ENCODE results near the gene SMG7.

The SMG7 gene

DNA sequence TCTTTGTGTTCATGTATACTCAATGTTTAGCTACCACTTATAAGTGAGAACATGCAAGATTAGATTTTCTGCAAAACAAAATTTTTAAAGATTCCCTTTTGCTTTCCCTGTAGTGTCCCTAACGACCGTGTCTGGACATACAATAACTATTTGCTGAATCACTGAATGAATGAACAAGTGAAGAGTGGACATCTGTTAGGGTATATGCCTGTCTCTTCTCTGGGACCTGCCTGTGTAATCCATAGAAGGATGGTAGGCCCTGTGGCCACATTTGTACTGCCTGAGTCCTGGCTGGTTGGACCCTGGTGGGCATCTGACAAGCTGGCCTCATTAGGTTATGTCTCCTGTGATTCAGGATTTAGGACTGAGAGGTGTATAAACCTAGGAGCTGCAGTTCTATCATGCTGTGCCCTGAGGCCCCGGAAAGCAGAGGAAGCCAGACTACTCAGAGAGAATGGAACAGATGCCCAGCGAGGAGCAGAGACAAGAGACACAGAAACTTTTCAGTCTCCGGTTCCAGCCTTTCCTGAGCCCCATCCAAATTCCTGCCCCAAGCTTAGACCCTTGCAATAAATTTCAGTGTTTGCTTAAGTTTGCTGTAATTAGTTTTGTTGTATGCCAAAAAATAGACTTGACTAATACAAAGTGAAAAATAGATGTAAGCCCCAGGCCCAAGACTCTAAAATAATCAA, 125.5 kb downstream of the SMG7 start:
- Histone ChIP-seq H3K4me3 (replicated peaks; ENCODE audit: low read depth, low read length) (no peak overlapping the region), H3K36me3 (ENCODE audit: control insufficient read depth, insufficient read depth, low read length) (no peaks in the 10 kb centered on the region), H3K27me3 (replicated peaks; ENCODE audit: control insufficient read depth, insufficient read depth, low read length) (no peaks in the 10 kb centered on the region)
- TF ChIP-seq, protein P1, sequence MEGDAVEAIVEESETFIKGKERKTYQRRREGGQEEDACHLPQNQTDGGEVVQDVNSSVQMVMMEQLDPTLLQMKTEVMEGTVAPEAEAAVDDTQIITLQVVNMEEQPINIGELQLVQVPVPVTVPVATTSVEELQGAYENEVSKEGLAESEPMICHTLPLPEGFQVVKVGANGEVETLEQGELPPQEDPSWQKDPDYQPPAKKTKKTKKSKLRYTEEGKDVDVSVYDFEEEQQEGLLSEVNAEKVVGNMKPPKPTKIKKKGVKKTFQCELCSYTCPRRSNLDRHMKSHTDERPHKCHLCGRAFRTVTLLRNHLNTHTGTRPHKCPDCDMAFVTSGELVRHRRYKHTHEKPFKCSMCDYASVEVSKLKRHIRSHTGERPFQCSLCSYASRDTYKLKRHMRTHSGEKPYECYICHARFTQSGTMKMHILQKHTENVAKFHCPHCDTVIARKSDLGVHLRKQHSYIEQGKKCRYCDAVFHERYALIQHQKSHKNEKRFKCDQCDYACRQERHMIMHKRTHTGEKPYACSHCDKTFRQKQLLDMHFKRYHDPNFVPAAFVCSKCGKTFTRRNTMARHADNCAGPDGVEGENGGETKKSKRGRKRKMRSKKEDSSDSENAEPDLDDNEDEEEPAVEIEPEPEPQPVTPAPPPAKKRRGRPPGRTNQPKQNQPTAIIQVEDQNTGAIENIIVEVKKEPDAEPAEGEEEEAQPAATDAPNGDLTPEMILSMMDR (IDR thresholded peaks at IDR 0.05; ENCODE audit: insufficient read depth, low read length, poor library complexity, severe bottlenecking): no peak
- DNase-seq (ENCODE audit: extremely low read depth, insufficient read length): no peak

DNA sequence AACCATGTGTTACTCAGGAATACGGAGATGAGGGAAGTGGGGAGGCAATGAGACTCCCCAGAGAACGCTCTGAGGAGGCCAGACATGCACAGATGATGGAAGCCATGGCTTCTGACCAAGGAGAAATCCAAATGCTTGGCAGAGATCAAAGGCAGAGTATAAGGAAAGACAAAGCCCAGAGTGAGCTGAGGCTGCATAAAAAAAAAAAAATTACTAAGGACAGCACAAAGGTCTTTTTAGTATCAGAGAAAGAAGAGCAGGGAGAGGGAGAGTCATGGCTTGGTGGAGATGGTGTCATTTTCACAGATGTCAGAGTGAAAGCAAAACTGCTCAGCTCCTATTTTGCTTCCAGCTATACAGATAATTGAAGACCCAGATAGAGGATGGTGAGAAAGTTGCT, 126.1 kb downstream of the SMG7 start:
- TF ChIP-seq, protein P1 (IDR thresholded peaks at IDR 0.05; ENCODE audit: insufficient read depth, low read length, poor library complexity, severe bottlenecking): no peak
- Histone ChIP-seq H3K36me3 (ENCODE audit: control insufficient read depth, insufficient read depth, low read length) (no peaks in the 10 kb centered on the region), H3K27me3 (replicated peaks; ENCODE audit: control insufficient read depth, insufficient read depth, low read length) (no peaks in the 10 kb centered on the region), H3K4me3 (replicated peaks; ENCODE audit: low read depth, low read length) (no peak overlapping the region)
- no peak for DNase-seq (ENCODE audit: extremely low read depth, insufficient read length)

DNA sequence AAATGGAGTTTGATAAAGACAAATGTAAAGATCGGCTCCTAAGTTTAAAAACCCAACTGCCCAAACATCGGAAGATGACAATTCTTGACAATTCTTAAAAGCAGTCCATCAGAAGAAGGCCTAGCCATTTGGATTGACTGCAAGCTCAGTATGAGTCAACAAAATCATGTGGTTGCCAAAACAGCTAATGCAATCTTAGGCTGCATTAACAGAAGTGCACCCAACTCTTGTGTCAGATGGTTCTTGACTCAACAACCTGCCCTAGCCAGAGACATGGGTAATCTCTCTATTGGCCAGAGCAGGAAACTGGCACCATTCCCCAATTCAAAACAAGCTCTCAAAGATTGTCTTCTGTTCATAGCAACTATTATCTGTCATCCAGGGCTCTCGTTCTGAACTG, 127.8 kb downstream of the SMG7 start:
- no peaks in the 10 kb centered on the region for H3K36me3 ChIP-seq (ENCODE audit: control insufficient read depth, insufficient read depth, low read length)
- H3K27me3 ChIP-seq (replicated peaks; ENCODE audit: control insufficient read depth, insufficient read depth, low read length): no peaks in the 10 kb centered on the region
- TF ChIP-seq, protein P1 (IDR thresholded peaks at IDR 0.05; ENCODE audit: insufficient read depth, low read length, poor library complexity, severe bottlenecking): no peak
- DNase-seq (ENCODE audit: extremely low read depth, insufficient read length): no peak
- H3K4me3 ChIP-seq (replicated peaks; ENCODE audit: low read depth, low read length): no peak overlapping the region

DNA sequence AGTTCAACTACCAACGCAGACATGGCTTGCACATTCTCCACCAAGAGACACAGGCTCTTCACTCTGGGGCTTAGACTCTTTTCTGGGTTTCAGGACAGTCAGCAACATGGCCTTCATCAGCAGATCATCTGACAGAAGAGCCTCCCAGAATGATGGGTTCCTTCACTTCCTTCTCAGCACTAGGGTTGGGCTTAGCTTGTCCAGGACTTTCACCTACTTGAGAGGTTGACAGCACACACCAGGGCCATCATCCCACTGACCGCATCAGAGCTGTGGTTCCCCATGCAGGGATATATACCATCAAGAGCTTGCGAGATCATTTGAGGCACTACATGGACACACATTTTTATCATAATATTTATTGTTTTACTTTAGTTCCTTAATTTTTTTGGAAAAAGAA, 128.3 kb downstream of the SMG7 start:
- no peaks in the 10 kb centered on the region for H3K36me3 ChIP-seq (ENCODE audit: control insufficient read depth, insufficient read depth, low read length)
- TF ChIP-seq, protein P1 (IDR thresholded peaks at IDR 0.05; ENCODE audit: insufficient read depth, low read length, poor library complexity, severe bottlenecking): no peak
- no peak for DNase-seq (ENCODE audit: extremely low read depth, insufficient read length)
- no peak overlapping the region for H3K4me3 ChIP-seq (replicated peaks; ENCODE audit: low read depth, low read length)
- no peaks in the 10 kb centered on the region for H3K27me3 ChIP-seq (replicated peaks; ENCODE audit: control insufficient read depth, insufficient read depth, low read length)

DNA sequence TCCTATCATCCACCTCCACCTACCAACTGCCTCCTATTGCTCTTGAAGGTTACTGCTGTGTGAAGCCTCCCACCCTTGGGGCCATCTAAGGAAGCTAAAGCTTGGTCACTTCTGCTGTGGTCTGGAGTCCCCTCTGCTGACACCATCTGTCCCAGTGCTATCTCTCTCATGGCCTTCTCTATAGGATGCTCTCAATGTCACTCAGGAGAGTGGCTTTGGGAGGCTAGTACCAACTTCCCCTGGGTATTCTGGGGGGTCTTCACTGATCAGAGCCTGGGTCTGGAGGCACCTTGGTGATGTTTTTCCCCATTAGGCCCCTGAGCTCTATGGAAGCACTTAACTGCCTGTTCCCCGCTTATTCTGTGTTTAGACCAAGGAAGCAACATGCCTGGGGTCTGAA, 130.2 kb downstream of the SMG7 start:
- Histone ChIP-seq H3K4me3 (replicated peaks; ENCODE audit: low read depth, low read length) (no peak overlapping the region), H3K27me3 (replicated peaks; ENCODE audit: control insufficient read depth, insufficient read depth, low read length) (no peaks in the 10 kb centered on the region), H3K36me3 (ENCODE audit: control insufficient read depth, insufficient read depth, low read length) (no peaks in the 10 kb centered on the region)
- TF ChIP-seq, protein P1 (IDR thresholded peaks at IDR 0.05; ENCODE audit: insufficient read depth, low read length, poor library complexity, severe bottlenecking): no peak
- no peak for DNase-seq (ENCODE audit: extremely low read depth, insufficient read length)
